HL-60 (cell line): ENCODE data around the gene STAT5B.

Source experiments
- CTCF ChIP-seq: IDR thresholded peaks from one replicate; pipeline ENCODE4 v1.5.1; 2011; ENCODE audit warnings: low read length, control low read depth, inconsistent platforms; ENCODE audit not compliant: insufficient read depth
- GABPA ChIP-seq: IDR thresholded peaks from 2 replicates; pipeline ENCODE4 v1.6.1; 2012; ENCODE audit warnings: low read depth
- POLR2AphosphoS5 ChIP-seq: IDR thresholded peaks from 2 replicates; pipeline ENCODE4 v1.6.1; 2012; ENCODE audit warnings: low read depth
- SPI1 ChIP-seq: IDR thresholded peaks from 2 replicates; pipeline ENCODE4 v1.6.1; 2012; ENCODE audit warnings: low read depth, mild to moderate bottlenecking, borderline replicate concordance
- TF ChIP-seq, protein P1 (sequence below): IDR thresholded peaks from 2 replicates; pipeline ENCODE4 v1.6.1; 2012; ENCODE audit warnings: low read depth; ENCODE audit not compliant: insufficient replicate concordance

DNA sequence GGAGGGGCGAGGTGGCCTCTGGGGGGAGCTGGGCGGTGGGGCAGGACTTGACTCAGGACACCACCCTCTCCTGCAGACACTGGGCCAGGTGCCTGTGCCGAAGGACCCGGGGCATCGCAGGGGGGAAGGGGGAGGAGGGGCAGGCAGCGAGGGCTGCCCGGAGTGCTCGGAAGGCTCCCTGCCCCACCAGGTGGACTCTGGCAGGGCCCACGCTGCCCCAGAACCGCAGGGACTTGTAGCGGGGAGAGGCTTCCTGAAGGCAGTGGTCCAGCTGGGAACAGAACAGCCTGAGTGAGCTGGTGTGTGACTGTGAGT, 86.6 kb downstream of the STAT5B start:
- no peak for TF ChIP-seq CTCF
- TF ChIP-seq, protein P1, sequence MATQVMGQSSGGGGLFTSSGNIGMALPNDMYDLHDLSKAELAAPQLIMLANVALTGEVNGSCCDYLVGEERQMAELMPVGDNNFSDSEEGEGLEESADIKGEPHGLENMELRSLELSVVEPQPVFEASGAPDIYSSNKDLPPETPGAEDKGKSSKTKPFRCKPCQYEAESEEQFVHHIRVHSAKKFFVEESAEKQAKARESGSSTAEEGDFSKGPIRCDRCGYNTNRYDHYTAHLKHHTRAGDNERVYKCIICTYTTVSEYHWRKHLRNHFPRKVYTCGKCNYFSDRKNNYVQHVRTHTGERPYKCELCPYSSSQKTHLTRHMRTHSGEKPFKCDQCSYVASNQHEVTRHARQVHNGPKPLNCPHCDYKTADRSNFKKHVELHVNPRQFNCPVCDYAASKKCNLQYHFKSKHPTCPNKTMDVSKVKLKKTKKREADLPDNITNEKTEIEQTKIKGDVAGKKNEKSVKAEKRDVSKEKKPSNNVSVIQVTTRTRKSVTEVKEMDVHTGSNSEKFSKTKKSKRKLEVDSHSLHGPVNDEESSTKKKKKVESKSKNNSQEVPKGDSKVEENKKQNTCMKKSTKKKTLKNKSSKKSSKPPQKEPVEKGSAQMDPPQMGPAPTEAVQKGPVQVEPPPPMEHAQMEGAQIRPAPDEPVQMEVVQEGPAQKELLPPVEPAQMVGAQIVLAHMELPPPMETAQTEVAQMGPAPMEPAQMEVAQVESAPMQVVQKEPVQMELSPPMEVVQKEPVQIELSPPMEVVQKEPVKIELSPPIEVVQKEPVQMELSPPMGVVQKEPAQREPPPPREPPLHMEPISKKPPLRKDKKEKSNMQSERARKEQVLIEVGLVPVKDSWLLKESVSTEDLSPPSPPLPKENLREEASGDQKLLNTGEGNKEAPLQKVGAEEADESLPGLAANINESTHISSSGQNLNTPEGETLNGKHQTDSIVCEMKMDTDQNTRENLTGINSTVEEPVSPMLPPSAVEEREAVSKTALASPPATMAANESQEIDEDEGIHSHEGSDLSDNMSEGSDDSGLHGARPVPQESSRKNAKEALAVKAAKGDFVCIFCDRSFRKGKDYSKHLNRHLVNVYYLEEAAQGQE, result no peak
- no peak for TF ChIP-seq POLR2AphosphoS5
- TF ChIP-seq GABPA, result no peak
- TF ChIP-seq SPI1, result no peak
